DND-41 (cell line): ENCODE measurements around the gene ATF6.

Source experiments
- CTCF ChIP-seq: IDR thresholded peaks from 2 replicates; pipeline ENCODE4 v1.5.1; 2012; ENCODE audit warnings: borderline replicate concordance, low read length, moderate library complexity, mild to moderate bottlenecking; ENCODE audit not compliant: poor library complexity, severe bottlenecking; ENCODE audit errors: extremely low read depth
- EZH2 ChIP-seq: IDR thresholded peaks from 3 replicates; pipeline ENCODE4 v1.6.1; 2012; ENCODE audit warnings: borderline replicate concordance, low read depth, mild to moderate bottlenecking, moderate library complexity, low read length, inconsistent platforms; ENCODE audit not compliant: severe bottlenecking

- no peak for TF ChIP-seq CTCF
- no peak for TF ChIP-seq EZH2
Measured at GRCh38 chr1:161998811-161999210, 232.7 kb downstream of the ATF6 start.
